ENCODE results near the gene CRTAP. TPM values are rescaled to one million over a fixed set of nuclear protein-coding genes. Genes with fewer than 3 reads are reported as not detected.
"Not testable (repeated sequence)": the region's sequence is repeated elsewhere in the genome, so short reads cannot be mapped to it uniquely, and the experiment has no call there.

CRTAP gene
- total RNA-seq, 1 donor from 2014 or later, result 147 TPM

DNA sequence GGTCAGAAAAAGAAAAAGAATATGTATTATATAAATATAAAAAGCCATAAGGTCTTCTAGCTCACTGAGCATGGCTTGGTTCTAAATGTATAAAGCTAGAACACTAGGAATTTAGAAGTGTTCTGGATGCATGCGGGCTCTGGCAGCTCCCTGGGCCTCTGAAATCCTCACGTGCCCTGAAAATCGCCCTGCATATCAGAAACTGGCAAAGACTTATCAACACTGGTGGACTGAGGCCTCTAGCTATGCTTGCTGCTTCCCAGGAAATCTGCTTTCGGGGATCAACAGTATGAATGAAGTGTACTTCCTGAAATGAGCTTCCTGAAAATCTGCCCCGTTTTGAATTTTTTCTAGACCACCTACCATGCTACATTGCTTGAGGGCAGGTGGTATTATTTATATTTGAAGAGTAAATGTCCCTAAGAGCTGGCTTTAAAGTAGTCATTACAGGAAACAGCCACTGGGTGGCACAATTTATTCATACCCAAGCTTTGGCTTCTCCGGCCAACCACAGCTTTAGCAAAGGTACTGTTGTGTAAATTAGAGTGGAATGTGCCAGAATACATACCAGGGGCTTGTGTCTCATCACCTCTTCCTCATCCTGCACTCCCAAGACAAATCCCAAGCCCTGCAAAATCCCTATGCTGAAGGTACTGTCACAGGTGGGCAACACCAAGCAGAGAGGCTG lies 17.7 kb downstream of the CRTAP start:
- Mint-ChIP-seq H3K36me3 (ENCODE audit: low read depth) (peaks cover 9% of the 10 kb centered on the region), H3K9me3 (no peaks in the 10 kb centered on the region), H3K4me1 (no peaks in the 10 kb centered on the region), H3K4me3 (no peak overlapping the region), H3K27me3 (ENCODE audit: low read depth) (no peaks in the 10 kb centered on the region), H3K27ac (ENCODE audit: unreplicated experiment) (no peak overlapping the region)
- DNase-seq (ENCODE audit: low read depth, low spot score), result peak; percentile 53
- TF ChIP-seq, protein P1, sequence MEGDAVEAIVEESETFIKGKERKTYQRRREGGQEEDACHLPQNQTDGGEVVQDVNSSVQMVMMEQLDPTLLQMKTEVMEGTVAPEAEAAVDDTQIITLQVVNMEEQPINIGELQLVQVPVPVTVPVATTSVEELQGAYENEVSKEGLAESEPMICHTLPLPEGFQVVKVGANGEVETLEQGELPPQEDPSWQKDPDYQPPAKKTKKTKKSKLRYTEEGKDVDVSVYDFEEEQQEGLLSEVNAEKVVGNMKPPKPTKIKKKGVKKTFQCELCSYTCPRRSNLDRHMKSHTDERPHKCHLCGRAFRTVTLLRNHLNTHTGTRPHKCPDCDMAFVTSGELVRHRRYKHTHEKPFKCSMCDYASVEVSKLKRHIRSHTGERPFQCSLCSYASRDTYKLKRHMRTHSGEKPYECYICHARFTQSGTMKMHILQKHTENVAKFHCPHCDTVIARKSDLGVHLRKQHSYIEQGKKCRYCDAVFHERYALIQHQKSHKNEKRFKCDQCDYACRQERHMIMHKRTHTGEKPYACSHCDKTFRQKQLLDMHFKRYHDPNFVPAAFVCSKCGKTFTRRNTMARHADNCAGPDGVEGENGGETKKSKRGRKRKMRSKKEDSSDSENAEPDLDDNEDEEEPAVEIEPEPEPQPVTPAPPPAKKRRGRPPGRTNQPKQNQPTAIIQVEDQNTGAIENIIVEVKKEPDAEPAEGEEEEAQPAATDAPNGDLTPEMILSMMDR (conservative IDR thresholded peaks at IDR 0.05), result peak; percentile 87

DNA sequence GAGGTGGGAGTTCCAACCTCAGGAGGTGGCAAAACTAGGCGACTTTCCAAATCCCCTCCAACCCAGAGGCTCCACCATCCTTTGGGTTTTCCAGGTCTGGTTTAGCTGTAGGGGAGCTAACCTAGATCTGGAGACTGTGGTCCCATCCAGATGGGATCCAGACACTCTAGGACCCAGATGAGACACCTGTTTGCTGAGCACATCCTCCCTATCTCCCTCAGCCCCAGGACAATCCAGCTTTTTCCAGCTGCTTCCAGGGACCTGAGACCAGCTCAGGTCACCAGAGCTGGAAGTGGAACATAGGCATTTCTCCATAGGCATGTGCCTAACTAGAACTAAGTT lies 18.2 kb downstream of the CRTAP start:
- TF ChIP-seq, protein P1 (conservative IDR thresholded peaks at IDR 0.05), result no peak
- DNase-seq (ENCODE audit: low read depth, low spot score), result no peak
- H3K4me3 Mint-ChIP-seq, result no peak overlapping the region
- no peaks in the 10 kb centered on the region for H3K4me1 Mint-ChIP-seq
- H3K27ac Mint-ChIP-seq (ENCODE audit: unreplicated experiment), result no peak overlapping the region
- no peaks in the 10 kb centered on the region for H3K27me3 Mint-ChIP-seq (ENCODE audit: low read depth)
- H3K36me3 Mint-ChIP-seq (ENCODE audit: low read depth), result peaks cover 12% of the 10 kb centered on the region
- no peaks in the 10 kb centered on the region for H3K9me3 Mint-ChIP-seq

DNA sequence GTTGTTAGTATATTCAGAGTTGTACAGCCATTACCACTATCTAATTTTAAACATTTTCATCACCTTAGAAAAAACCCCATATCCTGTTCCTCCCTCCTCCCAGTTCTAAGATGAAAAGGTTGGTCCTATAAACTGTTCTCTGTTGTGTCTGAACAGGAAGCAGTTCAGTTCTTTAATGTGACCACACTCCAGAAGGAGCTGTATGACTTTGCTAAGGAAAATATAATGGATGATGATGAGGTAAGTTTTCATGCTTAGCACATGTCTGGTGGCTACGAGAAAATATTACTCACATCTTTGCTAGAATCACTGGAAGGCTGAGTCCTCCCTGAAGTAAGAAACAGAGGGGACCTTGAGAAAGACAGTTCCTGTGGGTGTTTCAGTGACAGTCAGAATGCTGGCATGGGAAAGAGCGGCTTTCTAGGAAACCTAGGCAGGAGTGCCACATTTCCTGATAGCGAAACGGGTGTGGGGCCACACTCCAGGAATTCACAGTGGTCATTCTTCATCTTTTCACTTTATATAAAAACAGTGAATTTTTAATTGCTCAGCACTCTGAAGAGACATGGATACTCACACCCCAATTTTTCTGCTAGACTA lies 20.3 kb downstream of the CRTAP start:
- H3K27me3 Mint-ChIP-seq (ENCODE audit: low read depth), result no peaks in the 10 kb centered on the region

DNA sequence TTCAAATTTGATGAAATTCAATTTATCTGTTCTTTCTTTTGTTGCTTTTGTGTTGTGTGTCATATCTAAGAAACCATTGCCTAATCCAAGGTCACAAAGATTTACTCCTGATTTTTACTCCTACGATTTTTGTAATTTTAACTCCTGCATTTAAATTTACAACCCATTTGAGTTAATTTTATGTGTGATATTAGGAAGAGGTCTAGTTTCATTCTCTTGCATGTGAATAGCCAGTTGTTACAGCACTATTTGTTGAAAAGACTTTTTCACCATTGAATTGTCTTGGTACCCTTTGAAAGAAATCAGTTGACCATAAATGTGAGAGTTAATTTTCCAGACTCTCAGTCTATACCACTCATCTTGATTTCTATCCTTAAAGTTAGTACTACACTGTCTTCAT lies 23.9 kb downstream of the CRTAP start:
- Mint-ChIP-seq H3K4me1 (peaks cover 11% of the 10 kb centered on the region), H3K27ac (ENCODE audit: unreplicated experiment) (no peak overlapping the region), H3K36me3 (ENCODE audit: low read depth) (peaks cover 27% of the 10 kb centered on the region), H3K9me3 (no peaks in the 10 kb centered on the region), H3K27me3 (ENCODE audit: low read depth) (no peaks in the 10 kb centered on the region), H3K4me3 (no peak overlapping the region)
- no peak for DNase-seq (ENCODE audit: low read depth, low spot score)
- TF ChIP-seq, protein P1 (conservative IDR thresholded peaks at IDR 0.05), result no peak

More for the DNA sequence above, 20.3 kb downstream of the CRTAP start:
- DNase-seq (ENCODE audit: low read depth, low spot score), result no peak
- Mint-ChIP-seq H3K36me3 (ENCODE audit: low read depth) (peaks cover 16% of the 10 kb centered on the region), H3K9me3 (no peaks in the 10 kb centered on the region), H3K4me1 (peaks cover 5% of the 10 kb centered on the region), H3K4me3 (no peak overlapping the region), H3K27ac (ENCODE audit: unreplicated experiment) (no peak overlapping the region)
- TF ChIP-seq, protein P1 (conservative IDR thresholded peaks at IDR 0.05), result no peak

DNA sequence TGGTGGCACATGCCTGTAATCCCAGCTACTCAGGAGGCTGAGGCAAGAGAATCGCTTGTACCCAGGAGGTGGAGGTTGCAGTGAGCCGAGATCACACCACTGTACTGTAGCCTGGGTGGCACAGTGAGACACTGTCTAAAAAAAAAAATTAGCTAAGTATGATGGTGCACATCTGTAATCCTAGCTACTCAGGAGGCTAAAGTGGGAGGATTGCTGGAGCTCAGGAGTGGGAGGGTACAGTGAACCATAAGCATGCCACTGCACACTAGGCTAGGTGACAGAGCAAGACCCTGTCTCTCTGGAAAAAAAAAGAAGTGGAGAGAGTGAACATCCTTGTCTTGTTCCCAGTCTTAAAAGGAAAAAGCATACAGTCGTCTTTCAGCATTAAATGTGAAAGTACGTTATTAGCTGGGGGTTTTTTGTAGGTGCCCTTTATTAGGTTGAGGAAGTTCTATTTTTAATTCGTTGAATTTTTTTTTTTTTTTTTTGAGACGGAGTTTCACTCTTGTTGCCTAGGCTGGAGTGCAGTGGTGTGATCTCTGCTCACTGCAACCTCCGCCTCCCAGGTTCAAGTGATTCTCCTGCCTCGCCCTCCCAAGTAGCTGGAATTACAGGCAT lies 25.3 kb downstream of the CRTAP start:
- Mint-ChIP-seq H3K4me1 (peaks cover 11% of the 10 kb centered on the region), H3K36me3 (ENCODE audit: low read depth) (peaks cover 37% of the 10 kb centered on the region)
- H3K9me3 Mint-ChIP-seq; H3K27ac Mint-ChIP-seq (ENCODE audit: unreplicated experiment); DNase-seq (ENCODE audit: low read depth, low spot score); H3K4me3 Mint-ChIP-seq; H3K27me3 Mint-ChIP-seq (ENCODE audit: low read depth): not testable (repeated sequence)

DNA sequence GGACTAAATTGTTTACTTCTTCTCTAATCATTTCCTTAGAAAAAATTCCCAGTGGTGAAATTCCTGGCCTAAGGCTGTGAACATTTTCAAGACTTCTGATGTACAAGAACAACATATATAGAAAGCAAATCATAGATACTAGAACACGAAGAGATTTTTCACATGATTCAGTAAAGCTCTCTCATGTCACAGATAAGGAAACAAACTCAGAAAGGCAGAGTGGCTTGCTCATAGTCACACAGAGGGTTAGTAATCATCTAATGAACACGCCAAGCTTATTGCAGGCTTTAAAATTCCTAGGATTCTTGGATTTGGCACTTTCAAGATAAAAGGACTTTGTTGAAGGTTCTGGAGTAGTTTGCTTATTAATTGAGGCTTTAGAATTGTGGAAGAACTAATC lies 26.2 kb downstream of the CRTAP start:
- DNase-seq (ENCODE audit: low read depth, low spot score), result no peak
- Mint-ChIP-seq H3K4me1 (peaks cover 11% of the 10 kb centered on the region), H3K4me3 (no peak overlapping the region), H3K27me3 (ENCODE audit: low read depth) (no peaks in the 10 kb centered on the region), H3K27ac (ENCODE audit: unreplicated experiment) (no peak overlapping the region), H3K9me3 (no peaks in the 10 kb centered on the region), H3K36me3 (ENCODE audit: low read depth) (peaks cover 42% of the 10 kb centered on the region)
- TF ChIP-seq, protein P1 (conservative IDR thresholded peaks at IDR 0.05), result no peak
